GM10266 (cell line): Measurements from ENCODE around the gene MRPL20.
"Not testable (repeated sequence)": the region's sequence is repeated elsewhere in the genome, so short reads cannot be mapped to it uniquely, and the experiment has no call there.

Experiments used
- DNase-seq: peaks from one replicate; pipeline ENCODE4 v3.0.0; 2012; ENCODE audit errors: extremely low spot score
- CTCF ChIP-seq: IDR thresholded peaks from 2 replicates; pipeline ENCODE4 v1.5.1; 2012; ENCODE audit warnings: mild to moderate bottlenecking, low read depth; ENCODE audit not compliant: control insufficient read depth, insufficient read depth; ENCODE audit errors: missing control alignments

MRPL20 gene

GRCh38 chr1:1421907-1422464 is 14.9 kb upstream of the MRPL20 start:
- peak; percentile 28 for DNase-seq

GRCh38 chr1:1421147-1421906 is 14.2 kb upstream of the MRPL20 start, which contains the start of gene ANKRD65:
TSS of gene ANKRD65 (minus strand) at chr1:1421276. CDS start at chr1:1421005, 271 bp downstream.
- DNase-seq, result peak; percentile 21
- TF ChIP-seq CTCF, result no peak

More at GRCh38 chr1:1421907-1422464, 14.9 kb upstream of the MRPL20 start:
- TF ChIP-seq CTCF, result no peak

- TF ChIP-seq CTCF, result no peak
- peak; percentile 30 for DNase-seq
These were observed 13.6 kb upstream of the MRPL20 start for GRCh38 chr1:1420654-1421141.

GRCh38 chr1:1419813-1420653 is 12.9 kb upstream of the MRPL20 start:
- DNase-seq, result peak; percentile 56
- peak; percentile 6 for TF ChIP-seq CTCF

GRCh38 chr1:1419363-1419812 is 12.3 kb upstream of the MRPL20 start:
- no peak for TF ChIP-seq CTCF
- DNase-seq, result peak; percentile 27

GRCh38 chr1:1418464-1419362 is 11.6 kb upstream of the MRPL20 start:
- TF ChIP-seq CTCF, result no peak
- peak; percentile 42 for DNase-seq

- DNase-seq, result not testable (repeated sequence)
These were observed 10.9 kb upstream of the MRPL20 start for GRCh38 chr1:1417825-1418463.

- DNase-seq, result not testable (repeated sequence)
These were observed 10.3 kb upstream of the MRPL20 start for GRCh38 chr1:1417396-1417795.
